Measurements from ENCODE around the gene MLLT6.
A peak's percentile ranks its signal among the peaks of the same experiment; 100 is the strongest.

Gene MLLT6

GRCh38 chr17:38729368-38729885, 24.4 kb downstream of the MLLT6 start:
- Histone ChIP-seq H3K27ac (replicated peaks; ENCODE audit: low read length) (no peak overlapping the region), H3K4ac (ENCODE audit: low read length) (peak overlapping the region; percentile 86), H3K79me1 (ENCODE audit: low read depth, low read length) (no peaks in the 10 kb centered on the region), H2BK12ac (ENCODE audit: low read length) (no peak overlapping the region), H3K4me2 (ENCODE audit: insufficient read depth, low read length, poor library complexity, severe bottlenecking) (peak overlapping the region; percentile 72), H2BK120ac (ENCODE audit: low read depth, low read length) (no peak overlapping the region), H2BK15ac (ENCODE audit: low read length) (no peak overlapping the region), H3K9me3 (replicated peaks in 1 of 2; ENCODE audit: control insufficient read depth in 2 of 2, insufficient read depth in 1 of 2, low read depth in 1 of 2, low read length in 2 of 2) (no peaks in the 10 kb centered on the region), H2BK5ac (ENCODE audit: low read length) (no peak overlapping the region), H4K91ac (ENCODE audit: low read depth, low read length, poor library complexity) (no peak overlapping the region), H3K14ac (ENCODE audit: low read length) (peak overlapping the region; percentile 99), H4K8ac (ENCODE audit: low read depth, low read length) (peak overlapping the region; percentile 74), H3K4me1 (ENCODE audit: control insufficient read depth in 2 of 2, insufficient read depth in 1 of 2, low read depth in 1 of 2, low read length in 2 of 2) (peaks cover 9 to 12% of the 10 kb centered on the region in 2 donors), H3K27me3 (ENCODE audit: control insufficient read depth in 3 of 3, insufficient read depth in 3 of 3, low read depth in 1 of 3, low read length in 3 of 3) (no peaks in the 10 kb centered on the region), H2AK5ac (ENCODE audit: low read depth, low read length) (no peak overlapping the region), H3K36me3 (replicated peaks in 1 of 2; ENCODE audit: control insufficient read depth in 2 of 2, insufficient read depth in 2 of 2, low read length in 2 of 2) (peaks cover 14 to 49% of the 10 kb centered on the region in 2 donors), H3K23ac (ENCODE audit: low read depth, low read length, poor library complexity) (no peak overlapping the region), H3K9ac (ENCODE audit: low read depth, low read length, poor library complexity) (peak overlapping the region; percentile 94), H3K18ac (ENCODE audit: low read length) (peak overlapping the region; percentile 91), H3K4me3 (ENCODE audit: low read length in 2 of 2) (peak overlapping the region; percentile 53 to 82), H2AFZ (ENCODE audit: low read length) (peak overlapping the region; percentile 88)
- no peak for DNase-seq (ENCODE audit: low spot score)
- no CpG with 5 or more reads among the region's 14 CpGs for WGBS, 2 donors (ENCODE audit: extremely low coverage in 2 of 2, insufficient read length in 2 of 2, insufficient replicate concordance in 1 of 2)

- no peaks in the 10 kb centered on the region for H3K79me1 ChIP-seq (ENCODE audit: low read depth, low read length)
- no peak within 1 kb of the TSS for H2BK12ac ChIP-seq (ENCODE audit: low read length)
- no peak within 1 kb of the TSS for H3K23ac ChIP-seq (ENCODE audit: low read depth, low read length, poor library complexity)
- no peak within 1 kb of the TSS for H2BK15ac ChIP-seq (ENCODE audit: low read length)
- H2AFZ ChIP-seq (ENCODE audit: low read length): peak within 1 kb of the TSS; percentile 88
- H3K27me3 ChIP-seq (ENCODE audit: control insufficient read depth in 3 of 3, insufficient read depth in 3 of 3, low read depth in 1 of 3, low read length in 3 of 3): no peaks in the 10 kb centered on the region
- H3K27ac ChIP-seq (replicated peaks; ENCODE audit: low read length): peak within 1 kb of the TSS; percentile 54
- peak within 1 kb of the TSS; percentile 91 for H3K18ac ChIP-seq (ENCODE audit: low read length)
- H2AK5ac ChIP-seq (ENCODE audit: low read depth, low read length): peak within 1 kb of the TSS; percentile 28
- peak within 1 kb of the TSS; percentile 94 for H3K9ac ChIP-seq (ENCODE audit: low read depth, low read length, poor library complexity)
- peak within 1 kb of the TSS; percentile 86 for H3K4ac ChIP-seq (ENCODE audit: low read length)
- no peak within 1 kb of the TSS for H4K91ac ChIP-seq (ENCODE audit: low read depth, low read length, poor library complexity)
- H2BK120ac ChIP-seq (ENCODE audit: low read depth, low read length): no peak within 1 kb of the TSS
- peak within 1 kb of the TSS; percentile 89 for H3K4me2 ChIP-seq (ENCODE audit: insufficient read depth, low read length, poor library complexity, severe bottlenecking)
- WGBS, 2 donors (ENCODE audit: extremely low coverage in 2 of 2, insufficient read length in 2 of 2, insufficient replicate concordance in 1 of 2): no CpG with 5 or more reads among the region's 92 CpGs
- no peaks in the 10 kb centered on the region for H3K9me3 ChIP-seq (replicated peaks in 1 of 2; ENCODE audit: control insufficient read depth in 2 of 2, insufficient read depth in 1 of 2, low read depth in 1 of 2, low read length in 2 of 2)
- H3K36me3 ChIP-seq (replicated peaks in 1 of 2; ENCODE audit: control insufficient read depth in 2 of 2, insufficient read depth in 2 of 2, low read length in 2 of 2): peaks cover 17 to 49% of the 10 kb centered on the region in 2 donors
- DNase-seq (ENCODE audit: low spot score): peak; percentile 84
- peak within 1 kb of the TSS; percentile 53 to 82 for H3K4me3 ChIP-seq (ENCODE audit: low read length in 2 of 2)
- H4K8ac ChIP-seq (ENCODE audit: low read depth, low read length): peak within 1 kb of the TSS; percentile 74
- H2BK5ac ChIP-seq (ENCODE audit: low read length): no peak within 1 kb of the TSS
- H3K14ac ChIP-seq (ENCODE audit: low read length): peak within 1 kb of the TSS; percentile 99
- peaks cover 9 to 12% of the 10 kb centered on the region in 2 donors for H3K4me1 ChIP-seq (ENCODE audit: control insufficient read depth in 2 of 2, insufficient read depth in 1 of 2, low read depth in 1 of 2, low read length in 2 of 2)
Measured at GRCh38 chr17:38729886-38730525, 24.9 kb downstream of the MLLT6 start, which contains the start of gene CISD3. CISD3 (plus strand) TSS chr17:38730341; CDS start chr17:38730359, 18 bp downstream.

- no peak overlapping the region for H2BK12ac ChIP-seq (ENCODE audit: low read length)
- peak overlapping the region; percentile 54 for H3K27ac ChIP-seq (replicated peaks; ENCODE audit: low read length)
- no peak overlapping the region for H4K8ac ChIP-seq (ENCODE audit: low read depth, low read length)
- peak overlapping the region; percentile 67 for H3K9ac ChIP-seq (ENCODE audit: low read depth, low read length, poor library complexity)
- H3K9me3 ChIP-seq (replicated peaks in 1 of 2; ENCODE audit: control insufficient read depth in 2 of 2, insufficient read depth in 1 of 2, low read depth in 1 of 2, low read length in 2 of 2): no peaks in the 10 kb centered on the region
- peak overlapping the region; percentile 53 to 82 for H3K4me3 ChIP-seq (ENCODE audit: low read length in 2 of 2)
- WGBS, 2 donors (ENCODE audit: extremely low coverage in 2 of 2, insufficient read length in 2 of 2, insufficient replicate concordance in 1 of 2): no CpG with 5 or more reads among the region's 27 CpGs
- DNase-seq (ENCODE audit: low spot score): no peak
- peak overlapping the region; percentile 82 for H2AFZ ChIP-seq (ENCODE audit: low read length)
- H2AK5ac ChIP-seq (ENCODE audit: low read depth, low read length): peak overlapping the region; percentile 28
- no peak overlapping the region for H3K23ac ChIP-seq (ENCODE audit: low read depth, low read length, poor library complexity)
- H3K14ac ChIP-seq (ENCODE audit: low read length): no peak overlapping the region
- H4K91ac ChIP-seq (ENCODE audit: low read depth, low read length, poor library complexity): no peak overlapping the region
- H3K36me3 ChIP-seq (replicated peaks in 1 of 2; ENCODE audit: control insufficient read depth in 2 of 2, insufficient read depth in 2 of 2, low read length in 2 of 2): peaks cover 19 to 53% of the 10 kb centered on the region in 2 donors
- H3K27me3 ChIP-seq (ENCODE audit: control insufficient read depth in 3 of 3, insufficient read depth in 3 of 3, low read depth in 1 of 3, low read length in 3 of 3): no peaks in the 10 kb centered on the region
- peak overlapping the region; percentile 6 for H3K18ac ChIP-seq (ENCODE audit: low read length)
- H3K4me1 ChIP-seq (ENCODE audit: control insufficient read depth in 2 of 2, insufficient read depth in 1 of 2, low read depth in 1 of 2, low read length in 2 of 2): peaks cover 9 to 12% of the 10 kb centered on the region in 2 donors
- no peak overlapping the region for H2BK15ac ChIP-seq (ENCODE audit: low read length)
- H3K79me1 ChIP-seq (ENCODE audit: low read depth, low read length): no peaks in the 10 kb centered on the region
- H2BK120ac ChIP-seq (ENCODE audit: low read depth, low read length): no peak overlapping the region
- peak overlapping the region; percentile 89 for H3K4me2 ChIP-seq (ENCODE audit: insufficient read depth, low read length, poor library complexity, severe bottlenecking)
- H3K4ac ChIP-seq (ENCODE audit: low read length): no peak overlapping the region
- H2BK5ac ChIP-seq (ENCODE audit: low read length): no peak overlapping the region
Measured at GRCh38 chr17:38730526-38731379, 25.7 kb downstream of the MLLT6 start.

All from neuronal stem cell (in vitro differentiated cells).